Ascending aorta (tissue), 2 donors: ENCODE results near the gene PRPF6. TPM values are rescaled to one million over a fixed set of nuclear protein-coding genes. Genes with fewer than 3 reads are reported as not detected.
"Not testable (repeated sequence)": the region's sequence is repeated elsewhere in the genome, so short reads cannot be mapped to it uniquely, and the experiment has no call there.

Experiments
- DNase-seq, 2 donors: peaks; one replicate each; pipeline ENCODE4 v3.0.0-alpha.2; 2019; ENCODE audit warnings: low spot score in 2 of 2
- H3K27ac ChIP-seq, 2 donors: fragments of 200-600 bp; sonication (generic); one replicate each; pipeline ENCODE4 v1.5.1; 2016 to 2017; ENCODE audit warnings: mild to moderate bottlenecking in 1 of 2
- H3K27me3 ChIP-seq: fragments of 200-600 bp; sonication (generic); one replicate; pipeline ENCODE4 v1.5.1; 2017
- H3K36me3 ChIP-seq, 2 donors: fragments of 200-600 bp; sonication (generic); one replicate each; pipeline ENCODE4 v1.5.1; 2016
- H3K4me1 ChIP-seq, 2 donors: fragments of 200-600 bp; sonication (generic); one replicate each; pipeline ENCODE4 v1.5.1; 2016 to 2017; ENCODE audit warnings: mild to moderate bottlenecking in 1 of 2
- H3K4me3 ChIP-seq, 2 donors: fragments of 200-600 bp; sonication (generic); one replicate each; pipeline ENCODE4 v1.5.1; 2016 to 2017; ENCODE audit warnings: mild to moderate bottlenecking in 1 of 2
- H3K9me3 ChIP-seq, 2 donors: fragments of 200-600 bp; sonication (generic); one replicate each; pipeline ENCODE4 v1.5.1; 2016
- intact Hi-C: fragments of 100-400 bp; cut with DNase I; formaldehyde crosslinking; loops from one replicate; pipeline ENCODE4 v1.15.1; 2023
- total RNA-seq: library from RNA; depleted of rRNA; stranded (reverse); fragments of >200 nt; gene quantifications from one replicate; pipeline ENCODE4 v1.1.0, GENCODE V29; 2016
- TF ChIP-seq, protein P1 (sequence below), 3 experiments: fragments of 200-600 bp in 2 of 3; fragments of 450-650 bp in 1 of 3; sonication (generic) in 2 of 3; IDR thresholded peaks; one replicate each; pipeline ENCODE4 v1.5.1; 2016 to 2019; ENCODE audit warnings: antibody characterized with exemption in 3 of 3, mild to moderate bottlenecking in 1 of 3, moderate library complexity in 1 of 3

Gene PRPF6
- total RNA-seq, 1 donor from 2014 or later: 33.5 TPM

DNA sequence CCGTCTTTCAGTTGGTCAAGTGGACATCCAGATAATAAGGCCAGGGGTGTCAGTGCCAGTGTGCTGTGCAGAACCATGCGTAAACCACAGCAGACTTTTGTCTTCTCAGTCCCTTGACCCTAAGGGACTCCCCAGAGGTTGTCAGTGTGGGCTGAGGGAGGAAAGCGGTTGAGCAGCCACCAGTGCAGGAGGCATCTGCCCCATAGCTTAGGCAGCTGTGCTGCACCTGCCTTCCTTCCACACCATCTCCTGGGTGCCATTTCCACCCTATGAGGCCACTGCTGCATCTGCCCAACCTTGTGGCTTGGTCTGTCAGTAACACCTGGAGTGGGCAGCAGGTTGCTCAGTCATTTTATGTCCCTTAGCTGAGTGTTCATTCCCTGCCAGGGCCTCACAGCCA is 26.0 kb downstream of the PRPF6 start:
- H3K4me1 ChIP-seq: no peaks in the 10 kb centered on the region
- H3K36me3 ChIP-seq: peaks cover 56 to 76% of the 10 kb centered on the region in 2 donors
- H3K27me3 ChIP-seq: no peaks in the 10 kb centered on the region
- TF ChIP-seq, protein P1, sequence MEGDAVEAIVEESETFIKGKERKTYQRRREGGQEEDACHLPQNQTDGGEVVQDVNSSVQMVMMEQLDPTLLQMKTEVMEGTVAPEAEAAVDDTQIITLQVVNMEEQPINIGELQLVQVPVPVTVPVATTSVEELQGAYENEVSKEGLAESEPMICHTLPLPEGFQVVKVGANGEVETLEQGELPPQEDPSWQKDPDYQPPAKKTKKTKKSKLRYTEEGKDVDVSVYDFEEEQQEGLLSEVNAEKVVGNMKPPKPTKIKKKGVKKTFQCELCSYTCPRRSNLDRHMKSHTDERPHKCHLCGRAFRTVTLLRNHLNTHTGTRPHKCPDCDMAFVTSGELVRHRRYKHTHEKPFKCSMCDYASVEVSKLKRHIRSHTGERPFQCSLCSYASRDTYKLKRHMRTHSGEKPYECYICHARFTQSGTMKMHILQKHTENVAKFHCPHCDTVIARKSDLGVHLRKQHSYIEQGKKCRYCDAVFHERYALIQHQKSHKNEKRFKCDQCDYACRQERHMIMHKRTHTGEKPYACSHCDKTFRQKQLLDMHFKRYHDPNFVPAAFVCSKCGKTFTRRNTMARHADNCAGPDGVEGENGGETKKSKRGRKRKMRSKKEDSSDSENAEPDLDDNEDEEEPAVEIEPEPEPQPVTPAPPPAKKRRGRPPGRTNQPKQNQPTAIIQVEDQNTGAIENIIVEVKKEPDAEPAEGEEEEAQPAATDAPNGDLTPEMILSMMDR (IDR thresholded peaks at IDR 0.05): no peak
- intact Hi-C loops: loop anchor here (10.0 kb wide), 1 partner anchor 1282 kb away; no protein-coding TSS in a partner anchor
- H3K9me3 ChIP-seq: no peaks in the 10 kb centered on the region
- no peak for DNase-seq
- no peak overlapping the region for H3K4me3 ChIP-seq
- no peak overlapping the region for H3K27ac ChIP-seq

DNA sequence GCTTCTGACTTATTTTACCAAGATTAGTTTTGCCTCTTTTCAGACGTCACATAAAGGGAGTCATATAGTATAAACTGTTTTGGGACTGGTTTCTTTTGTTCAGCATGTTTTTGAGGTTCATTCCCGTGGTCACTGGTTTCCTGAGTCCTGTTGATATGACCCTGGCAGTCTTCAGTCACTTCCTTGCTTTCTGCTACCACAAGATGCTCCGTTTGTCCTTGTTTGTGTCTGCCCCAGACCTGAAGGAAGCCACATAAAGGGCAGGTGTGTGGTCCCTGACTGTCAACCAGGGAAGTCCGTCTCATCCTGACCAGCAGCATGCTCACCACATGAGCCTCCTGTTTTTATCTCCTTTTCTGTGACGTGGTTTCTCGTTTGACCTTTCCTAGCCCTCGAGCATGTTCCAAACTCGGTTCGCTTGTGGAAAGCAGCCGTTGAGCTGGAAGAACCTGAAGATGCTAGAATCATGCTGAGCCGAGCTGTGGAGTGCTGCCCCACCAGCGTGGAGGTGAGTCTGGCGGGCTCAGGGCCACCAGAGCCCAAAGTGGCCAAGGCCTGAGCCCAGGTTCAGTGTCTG is 29.0 kb downstream of the PRPF6 start:
- Histone ChIP-seq H3K27ac (no peak overlapping the region), H3K36me3 (peaks cover 47 to 69% of the 10 kb centered on the region in 2 donors), H3K27me3 (no peaks in the 10 kb centered on the region), H3K4me3 (no peak overlapping the region), H3K4me1 (no peaks in the 10 kb centered on the region), H3K9me3 (no peaks in the 10 kb centered on the region)
- intact Hi-C loops: loop anchor here (10.0 kb wide), 1 partner anchor 1285 kb away; no protein-coding TSS in a partner anchor
- no peak for DNase-seq
- TF ChIP-seq, protein P1 (IDR thresholded peaks at IDR 0.05): no peak

DNA sequence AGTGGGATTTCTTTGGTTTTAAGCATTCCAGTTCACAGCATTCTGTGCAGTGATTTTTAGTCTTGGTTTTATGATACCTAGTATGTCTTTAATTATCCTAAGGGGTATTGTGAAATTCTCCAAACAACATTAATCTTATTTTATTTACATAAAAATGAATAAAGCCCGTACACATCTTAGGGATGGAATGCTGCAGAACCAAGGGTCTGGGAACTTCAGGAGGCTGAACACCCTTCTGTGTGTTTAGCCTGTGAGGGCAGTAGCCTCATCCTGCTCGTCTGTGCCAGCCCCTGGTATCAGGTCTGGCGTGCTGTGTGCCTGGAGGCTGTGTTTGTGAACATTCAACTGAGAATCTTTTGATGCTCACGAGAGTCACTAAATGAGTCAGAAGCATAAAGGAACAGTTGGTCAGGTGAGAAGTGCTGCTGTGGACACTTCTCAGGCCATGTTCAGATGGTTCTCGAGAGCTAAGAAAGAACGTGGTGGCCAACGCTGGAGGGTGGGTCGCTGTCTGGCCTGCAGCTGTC is 29.8 kb downstream of the PRPF6 start:
- H3K27me3 ChIP-seq: no peaks in the 10 kb centered on the region
- TF ChIP-seq, protein P1 (IDR thresholded peaks at IDR 0.05): no peak
- H3K36me3 ChIP-seq: peaks cover 53 to 67% of the 10 kb centered on the region in 2 donors
- no peak overlapping the region for H3K4me3 ChIP-seq
- H3K9me3 ChIP-seq: no peaks in the 10 kb centered on the region
- no peak overlapping the region for H3K27ac ChIP-seq
- no peaks in the 10 kb centered on the region for H3K4me1 ChIP-seq
- DNase-seq: no peak
- intact Hi-C loops: no loop called here

DNA sequence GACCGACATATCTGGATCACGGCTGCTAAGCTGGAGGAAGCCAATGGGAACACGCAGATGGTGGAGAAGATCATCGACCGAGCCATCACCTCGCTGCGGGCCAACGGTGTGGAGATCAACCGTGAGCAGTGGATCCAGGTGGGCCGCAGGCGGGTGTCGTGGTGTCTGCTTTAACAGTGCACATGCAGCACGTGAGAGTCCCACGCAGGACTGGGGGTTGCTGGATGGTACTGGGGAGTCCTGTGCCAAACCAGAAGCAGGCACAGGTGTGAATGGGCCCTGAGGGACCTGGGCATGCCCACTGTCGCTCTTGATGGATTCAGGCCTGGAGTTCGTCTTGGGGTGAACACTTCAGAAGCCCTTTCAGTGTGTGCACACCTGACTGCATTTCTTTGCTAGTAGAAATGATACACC is 30.4 kb downstream of the PRPF6 start:
- Histone ChIP-seq H3K4me1 (no peaks in the 10 kb centered on the region), H3K27me3 (no peaks in the 10 kb centered on the region), H3K27ac (no peak overlapping the region), H3K36me3 (peaks cover 52 to 67% of the 10 kb centered on the region in 2 donors), H3K4me3 (no peak overlapping the region), H3K9me3 (no peaks in the 10 kb centered on the region)
- intact Hi-C loops: no loop called here
- TF ChIP-seq, protein P1 (IDR thresholded peaks at IDR 0.05): no peak
- DNase-seq: no peak

DNA sequence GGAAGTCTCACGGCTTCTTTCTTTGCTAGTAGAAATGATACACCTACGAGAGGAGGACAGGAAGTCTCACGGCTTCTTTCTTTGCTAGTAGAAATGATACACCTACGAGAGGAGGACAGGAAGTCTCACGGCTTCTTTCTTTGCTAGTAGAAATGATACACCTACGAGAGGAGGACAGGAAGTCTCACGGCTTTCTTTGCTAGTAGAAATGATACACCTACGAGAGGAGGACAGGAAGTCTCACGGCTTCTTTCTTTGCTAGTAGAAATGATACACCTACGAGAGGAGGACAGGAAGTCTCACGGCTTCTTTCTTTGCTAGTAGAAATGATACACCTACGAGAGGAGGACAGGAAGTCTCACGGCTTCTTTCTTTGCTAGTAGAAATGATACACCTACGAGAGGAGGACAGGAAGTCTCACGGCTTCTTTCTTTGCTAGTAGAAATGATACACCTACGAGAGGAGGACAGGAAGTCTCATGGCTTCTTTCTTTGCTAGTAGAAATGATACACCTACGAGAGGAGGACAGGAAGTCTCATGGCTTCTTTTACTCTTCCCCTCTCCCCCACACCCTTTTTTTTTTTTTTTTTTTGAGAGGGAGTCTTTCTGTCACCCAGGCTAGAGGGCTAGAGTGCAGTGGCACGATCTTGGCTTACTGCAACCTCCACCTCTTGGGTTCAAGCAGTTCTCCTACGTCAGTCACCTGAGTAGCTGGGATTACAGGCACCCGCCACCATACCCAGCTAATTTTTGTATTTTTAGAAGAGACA is 31.6 kb downstream of the PRPF6 start:
- intact Hi-C loops, H3K27ac ChIP-seq, H3K27me3 ChIP-seq, H3K4me1 ChIP-seq, DNase-seq, H3K4me3 ChIP-seq, H3K9me3 ChIP-seq: not testable (repeated sequence)
- H3K36me3 ChIP-seq: peaks cover 60 to 76% of the 10 kb centered on the region in 2 donors

DNA sequence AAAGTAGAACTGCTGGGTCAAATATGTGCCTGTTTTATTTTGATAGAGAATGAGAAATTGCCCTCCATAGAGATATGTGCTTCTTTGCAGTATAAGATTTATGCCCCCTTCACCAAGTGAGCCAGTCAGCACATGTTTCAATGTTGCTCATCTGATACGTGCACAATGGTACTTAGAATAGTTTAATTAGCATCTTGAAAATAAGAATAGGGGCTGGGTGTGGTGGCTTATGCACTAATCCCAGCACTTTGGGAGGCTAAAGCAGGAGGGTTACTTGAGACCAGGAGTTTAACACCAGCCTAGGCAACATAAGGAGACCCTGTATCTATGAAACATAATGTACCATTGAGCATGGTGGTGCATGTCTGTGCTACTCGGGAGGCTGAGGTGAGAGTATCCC is 34.7 kb downstream of the PRPF6 start:
- DNase-seq: no peak
- no peaks in the 10 kb centered on the region for H3K27me3 ChIP-seq
- TF ChIP-seq, protein P1 (IDR thresholded peaks at IDR 0.05): no peak
- intact Hi-C loops: no loop called here
- no peaks in the 10 kb centered on the region for H3K9me3 ChIP-seq
- no peak overlapping the region for H3K27ac ChIP-seq
- no peaks in the 10 kb centered on the region for H3K4me1 ChIP-seq
- H3K36me3 ChIP-seq: peaks cover 76 to 78% of the 10 kb centered on the region in 2 donors
- no peak overlapping the region for H3K4me3 ChIP-seq
